B cell (primary cell): Measurements from ENCODE around the gene PNMA8C.

Experiments
- EZH2 ChIP-seq: IDR thresholded peaks from 2 replicates; pipeline ENCODE4 v1.6.1; 2012; ENCODE audit warnings: borderline replicate concordance, low read depth, mild to moderate bottlenecking, moderate library complexity, low read length; ENCODE audit not compliant: insufficient read depth, poor library complexity, severe bottlenecking
- TF ChIP-seq, protein P1 (sequence below): fragments of 200-600 bp; IDR thresholded peaks from one replicate; pipeline ENCODE4 v1.8.0; 2022; ENCODE audit warnings: antibody characterized with exemption, mild to moderate bottlenecking

DNA sequence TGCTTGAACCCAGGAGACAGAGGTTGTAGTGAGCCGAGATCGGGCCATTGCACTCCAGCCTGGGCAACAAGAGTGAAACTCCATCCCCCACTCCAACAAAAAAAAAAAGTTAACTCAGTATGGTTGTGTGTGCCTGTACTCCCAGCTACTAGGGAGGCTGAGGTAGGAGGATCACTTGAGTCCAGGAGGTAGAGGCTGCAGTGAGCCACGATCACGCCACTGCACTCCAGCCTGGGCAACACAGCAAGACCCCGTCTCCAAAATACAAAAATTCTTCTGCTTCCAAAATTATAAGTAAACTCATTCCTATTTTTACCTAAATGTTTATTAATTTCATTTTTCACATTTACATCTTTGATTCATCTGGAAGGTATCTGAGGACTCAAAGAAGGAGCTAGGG lies 28.2 kb upstream of the PNMA8C start:
- TF ChIP-seq, protein P1, sequence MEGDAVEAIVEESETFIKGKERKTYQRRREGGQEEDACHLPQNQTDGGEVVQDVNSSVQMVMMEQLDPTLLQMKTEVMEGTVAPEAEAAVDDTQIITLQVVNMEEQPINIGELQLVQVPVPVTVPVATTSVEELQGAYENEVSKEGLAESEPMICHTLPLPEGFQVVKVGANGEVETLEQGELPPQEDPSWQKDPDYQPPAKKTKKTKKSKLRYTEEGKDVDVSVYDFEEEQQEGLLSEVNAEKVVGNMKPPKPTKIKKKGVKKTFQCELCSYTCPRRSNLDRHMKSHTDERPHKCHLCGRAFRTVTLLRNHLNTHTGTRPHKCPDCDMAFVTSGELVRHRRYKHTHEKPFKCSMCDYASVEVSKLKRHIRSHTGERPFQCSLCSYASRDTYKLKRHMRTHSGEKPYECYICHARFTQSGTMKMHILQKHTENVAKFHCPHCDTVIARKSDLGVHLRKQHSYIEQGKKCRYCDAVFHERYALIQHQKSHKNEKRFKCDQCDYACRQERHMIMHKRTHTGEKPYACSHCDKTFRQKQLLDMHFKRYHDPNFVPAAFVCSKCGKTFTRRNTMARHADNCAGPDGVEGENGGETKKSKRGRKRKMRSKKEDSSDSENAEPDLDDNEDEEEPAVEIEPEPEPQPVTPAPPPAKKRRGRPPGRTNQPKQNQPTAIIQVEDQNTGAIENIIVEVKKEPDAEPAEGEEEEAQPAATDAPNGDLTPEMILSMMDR: no peak
- TF ChIP-seq EZH2: no peak
